Measurements from ENCODE around the gene DEDD. TPM values are rescaled to one million over a fixed set of nuclear protein-coding genes. Genes with fewer than 3 reads are reported as not detected.
A peak's percentile ranks its signal among the peaks of the same experiment; 100 is the strongest.

DEDD gene
- total and polyA plus RNA-seq, 2 experiments from 2014 or later = 28.1 to 35.5 TPM

GRCh38 chr1:161172776-161173376 is 40.4 kb upstream of the DEDD start:
- TF ChIP-seq CTCF (IDR thresholded peaks at IDR 0.05; ENCODE audit: low read depth, low read length) = no peak
- peak in 1 of 2 donors; percentile 91 for DNase-seq (ENCODE audit: low read depth in 1 of 2, low spot score in 1 of 2)
- peaks cover 37% of the 10 kb centered on the region for H3K36me3 ChIP-seq

GRCh38 chr1:161172349-161172748 is 39.9 kb upstream of the DEDD start:
- no peak for DNase-seq (ENCODE audit: low read depth in 1 of 2, low spot score in 1 of 2)
- no peak overlapping the region for H3K27ac ChIP-seq
- no peaks in the 10 kb centered on the region for H3K9me3 ChIP-seq (ENCODE audit: low read depth)
- no peaks in the 10 kb centered on the region for H3K27me3 ChIP-seq
- H3K36me3 ChIP-seq = peaks cover 37% of the 10 kb centered on the region
- no peak overlapping the region for H3K4me3 ChIP-seq
- TF ChIP-seq CTCF (IDR thresholded peaks at IDR 0.05; ENCODE audit: low read depth, low read length) = no peak
- no peaks in the 10 kb centered on the region for H3K4me1 ChIP-seq (ENCODE audit: low read depth)

More at GRCh38 chr1:161172776-161173376, 40.4 kb upstream of the DEDD start:
- Histone ChIP-seq H3K4me1 (ENCODE audit: low read depth) (no peaks in the 10 kb centered on the region), H3K9me3 (ENCODE audit: low read depth) (no peaks in the 10 kb centered on the region), H3K27ac (no peak overlapping the region), H3K4me3 (no peak overlapping the region), H3K27me3 (no peaks in the 10 kb centered on the region)

GRCh38 chr1:161171696-161172095 is 39.2 kb upstream of the DEDD start:
- H3K36me3 ChIP-seq = peaks cover 37% of the 10 kb centered on the region
- H3K27ac ChIP-seq = no peak overlapping the region
- no peak overlapping the region for H3K4me3 ChIP-seq
- TF ChIP-seq CTCF (IDR thresholded peaks at IDR 0.05; ENCODE audit: low read depth, low read length) = no peak
- H3K9me3 ChIP-seq (ENCODE audit: low read depth) = no peaks in the 10 kb centered on the region
- DNase-seq (ENCODE audit: low read depth in 1 of 2, low spot score in 1 of 2) = no peak
- H3K27me3 ChIP-seq = no peaks in the 10 kb centered on the region
- no peaks in the 10 kb centered on the region for H3K4me1 ChIP-seq (ENCODE audit: low read depth)

- H3K36me3 ChIP-seq = peaks cover 37% of the 10 kb centered on the region
- no peak overlapping the region for H3K4me3 ChIP-seq
- TF ChIP-seq CTCF (IDR thresholded peaks at IDR 0.05; ENCODE audit: low read depth, low read length) = peak; percentile 15
- no peaks in the 10 kb centered on the region for H3K4me1 ChIP-seq (ENCODE audit: low read depth)
- no peak for DNase-seq (ENCODE audit: low read depth in 1 of 2, low spot score in 1 of 2)
- H3K9me3 ChIP-seq (ENCODE audit: low read depth) = no peaks in the 10 kb centered on the region
- H3K27me3 ChIP-seq = no peaks in the 10 kb centered on the region
- H3K27ac ChIP-seq = no peak overlapping the region
Measured at GRCh38 chr1:161171191-161171590, 38.7 kb upstream of the DEDD start.

GRCh38 chr1:161168906-161169305 is 36.4 kb upstream of the DEDD start:
- no peak for TF ChIP-seq CTCF (IDR thresholded peaks at IDR 0.05; ENCODE audit: low read depth, low read length)

More at GRCh38 chr1:161168906-161169305, 36.4 kb upstream of the DEDD start:
- peaks cover 30% of the 10 kb centered on the region for H3K36me3 ChIP-seq
- H3K27ac ChIP-seq = no peak overlapping the region
- DNase-seq (ENCODE audit: low read depth in 1 of 2, low spot score in 1 of 2) = no peak
- no peaks in the 10 kb centered on the region for H3K9me3 ChIP-seq (ENCODE audit: low read depth)
- no peak overlapping the region for H3K4me3 ChIP-seq
- H3K4me1 ChIP-seq (ENCODE audit: low read depth) = no peaks in the 10 kb centered on the region
- no peaks in the 10 kb centered on the region for H3K27me3 ChIP-seq

Measured in cardiac muscle cell (in vitro differentiated cells and primary cell).